BJ (cell line): ENCODE measurements around the gene TSPAN4. TPM values are rescaled to one million over a fixed set of nuclear protein-coding genes. Genes with fewer than 3 reads are reported as not detected.

Experiments
- CTCF ChIA-PET: fragments of 350-600 bp; formaldehyde crosslinking; extraction: SDS; loops from one replicate; lab custom pipeline; 2021; ENCODE audit warnings: antibody characterized with exemption, inconsistent platforms; lab: Yijun Ruan, JAX
- POLR2A ChIA-PET: fragments of 300-600 bp; sonication (Branson Sonifier 250); formaldehyde crosslinking; extraction: SDS; loops from one replicate; lab custom pipeline; 2021; ENCODE audit warnings: antibody characterized with exemption; lab: Charles Lee
- DNase-seq: peaks from one replicate; pipeline ENCODE4 v3.0.0-alpha.2; 2011; ENCODE audit warnings: low read depth
- H3K27me3 ChIP-seq: 2 replicates; pipeline ENCODE4 v1.6.0; 2011; ENCODE audit warnings: low read length; ENCODE audit not compliant: control insufficient read depth, insufficient read depth
- H3K36me3 ChIP-seq: 2 replicates; pipeline ENCODE4 v1.5.1; 2011; ENCODE audit warnings: low read length; ENCODE audit not compliant: control insufficient read depth, insufficient read depth
- H3K4me3 ChIP-seq: 2 replicates; pipeline ENCODE4 v1.5.1; 2011; ENCODE audit warnings: low read depth, mild to moderate bottlenecking, control low read depth, low read length
- CTCF ChIP-seq: IDR thresholded peaks from 2 replicates; pipeline ENCODE4 v1.5.1; 2011; ENCODE audit warnings: low read depth, mild to moderate bottlenecking, control low read depth, inconsistent platforms, low read length, moderate library complexity; ENCODE audit not compliant: insufficient read depth
- polyA plus RNA-seq: library from polyadenylated mRNA; depleted of rRNA; stranded (reverse); fragments of >200 nt; gene quantifications from 2 replicates; pipeline ENCODE4 v1.2.3, GENCODE V29; 2011

Gene TSPAN4
- polyA plus RNA-seq, 1 experiment: 295 TPM

DNA sequence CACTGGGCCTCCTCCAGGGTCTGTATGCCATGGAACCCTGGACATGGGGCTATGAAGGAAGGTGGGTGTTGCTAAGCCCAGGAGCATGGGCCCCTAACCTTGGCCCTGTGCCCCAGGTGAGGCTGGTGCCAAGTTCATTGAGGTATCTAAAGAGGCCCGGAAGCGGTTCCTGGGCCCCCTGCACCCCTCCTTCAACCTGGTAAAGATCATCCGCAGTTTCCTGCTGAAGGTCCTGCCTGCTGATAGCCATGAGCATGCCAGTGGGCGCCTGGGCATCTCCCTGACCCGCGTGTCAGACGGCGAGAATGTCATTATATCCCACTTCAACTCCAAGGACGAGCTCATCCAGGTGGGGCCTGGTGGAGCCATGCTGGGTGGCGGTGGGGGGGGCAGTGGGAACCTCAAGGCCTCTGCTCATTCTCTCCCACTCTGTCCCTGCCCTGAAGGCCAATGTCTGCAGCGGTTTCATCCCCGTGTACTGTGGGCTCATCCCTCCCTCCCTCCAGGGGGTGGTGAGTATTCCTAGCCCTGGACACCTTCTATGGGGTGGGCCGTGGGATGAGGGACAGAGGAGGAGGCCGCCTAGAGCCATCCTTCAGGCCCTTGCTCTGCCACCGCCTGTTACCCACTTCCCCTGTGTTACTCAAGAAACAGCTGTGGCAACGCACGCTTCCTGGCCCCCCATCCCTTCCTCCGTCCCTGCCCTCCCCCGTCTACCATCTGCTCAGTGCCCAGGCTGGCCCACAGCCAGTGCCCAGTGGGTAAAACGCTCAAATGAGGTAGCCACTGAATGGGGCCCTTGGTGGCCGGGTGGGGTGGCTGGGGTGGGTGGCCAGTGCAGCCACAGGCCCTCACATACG is 20.9 kb upstream of the TSPAN4 start:
- no peak for DNase-seq
- Histone ChIP-seq H3K4me3 (peak overlapping the region; percentile 83; the same call in 1 of the 2 replicates), H3K27me3 (no peaks in the 10 kb centered on the region), H3K36me3 (peaks cover 30% of the 10 kb centered on the region)
- TF ChIP-seq CTCF: no peak
- POLR2A ChIA-PET: interaction anchor here (0.5 kb wide), 1 partner anchor 35 kb away, joined by 3 read pairs; no protein-coding TSS in a partner anchor
- CTCF ChIA-PET: interaction anchor here (0.8 kb wide), 1 partner anchor 230 kb away, joined by 3 read pairs; no protein-coding TSS in a partner anchor

GRCh38 chr11:823441-824291 is 19.0 kb upstream of the TSPAN4 start:
- CTCF ChIA-PET: interaction anchor here (0.8 kb wide), 1 partner anchor 9 kb away, joined by 4 read pairs; no protein-coding TSS in a partner anchor
- Histone ChIP-seq H3K4me3 (no peak overlapping the region), H3K27me3 (no peaks in the 10 kb centered on the region), H3K36me3 (peaks cover 30% of the 10 kb centered on the region)
- POLR2A ChIA-PET: no interaction called here
- no peak for DNase-seq
- no peak for TF ChIP-seq CTCF

- Histone ChIP-seq H3K4me3 (no peak overlapping the region), H3K36me3 (peaks cover 30% of the 10 kb centered on the region), H3K27me3 (no peaks in the 10 kb centered on the region)
- CTCF ChIA-PET: no interaction called here
- TF ChIP-seq CTCF: no peak
- POLR2A ChIA-PET: no interaction called here
- no peak for DNase-seq
Observed at GRCh38 chr11:824292-824880, 18.3 kb upstream of the TSPAN4 start.

- POLR2A ChIA-PET: no interaction called here
- H3K36me3 ChIP-seq: peaks cover 30% of the 10 kb centered on the region
- no peak for TF ChIP-seq CTCF
- no peak for DNase-seq
- H3K27me3 ChIP-seq: no peaks in the 10 kb centered on the region
- CTCF ChIA-PET: no interaction called here
- H3K4me3 ChIP-seq: no peak overlapping the region
Observed at GRCh38 chr11:824942-825341, 17.7 kb upstream of the TSPAN4 start.
